Mucosa of descending colon (tissue), 3 donors: ENCODE measurements around the gene PLXDC2. TPM values are rescaled to one million over a fixed set of nuclear protein-coding genes. Genes with fewer than 3 reads are reported as not detected.

Source experiments
- ATAC-seq: fragments of 200-7000 bp; cut with Tn5 transposase; one replicate; pipeline ENCODE4 v1.9.1; 2020; ENCODE audit warnings: mild to moderate bottlenecking, moderate library complexity
- DNase-seq, 3 donors: peaks; one replicate each; pipeline ENCODE4 v3.0.0-alpha.2; 2020
- H3K36me3 ChIP-seq: fragments of 200-600 bp; one replicate; pipeline ENCODE4 v1.8.0; 2021; ENCODE audit warnings: low read depth, mild to moderate bottlenecking
- H3K4me1 ChIP-seq: fragments of 200-600 bp; one replicate; pipeline ENCODE4 v1.8.0; 2021; ENCODE audit warnings: low read depth, mild to moderate bottlenecking
- H3K4me3 ChIP-seq: fragments of 200-600 bp; one replicate; pipeline ENCODE4 v1.8.0; 2021; ENCODE audit warnings: mild to moderate bottlenecking
- H3K9me3 ChIP-seq: fragments of 200-600 bp; one replicate; pipeline ENCODE4 v1.8.0; 2021; ENCODE audit warnings: mild to moderate bottlenecking
- intact Hi-C, 2 donors: fragments of 100-400 bp; cut with DNase I in 1 of 2; cut with micrococcal nuclease in 1 of 2; formaldehyde crosslinking; loops; one replicate each; pipeline versions ENCODE4 v1.11.0 to v1.11.1; 2022; cut with DNase I, micrococcal nuclease
- total RNA-seq, 3 donors: library from RNA; stranded (reverse); fragmentation: NEBNext Ultra II Directional in 2 of 3; extraction: Animal tissue kit (Norgen Biotek cat#: 25700) in 2 of 3; gene quantifications; one replicate each; pipeline versions ENCODE4 v1.2.1 to v1.2.4, GENCODE V29; 2021 to 2023
- TF ChIP-seq, protein P1 (sequence below): fragments of 200-600 bp; IDR thresholded peaks from one replicate; pipeline ENCODE4 v1.8.0; 2022; ENCODE audit warnings: antibody characterized with exemption, mild to moderate bottlenecking
- donor health status: DM: no; HTN: no; CAD: no; lungs with moderate emphysema.
- donor health status: DM: no; HTN: no; CAD: no.
- donor health status: DM: no; HTN: yes; CAD: no.

PLXDC2 gene
- total RNA-seq, 3 donors from 2014 or later, result 19.9 to 31.6 (median 30.3) TPM

DNA sequence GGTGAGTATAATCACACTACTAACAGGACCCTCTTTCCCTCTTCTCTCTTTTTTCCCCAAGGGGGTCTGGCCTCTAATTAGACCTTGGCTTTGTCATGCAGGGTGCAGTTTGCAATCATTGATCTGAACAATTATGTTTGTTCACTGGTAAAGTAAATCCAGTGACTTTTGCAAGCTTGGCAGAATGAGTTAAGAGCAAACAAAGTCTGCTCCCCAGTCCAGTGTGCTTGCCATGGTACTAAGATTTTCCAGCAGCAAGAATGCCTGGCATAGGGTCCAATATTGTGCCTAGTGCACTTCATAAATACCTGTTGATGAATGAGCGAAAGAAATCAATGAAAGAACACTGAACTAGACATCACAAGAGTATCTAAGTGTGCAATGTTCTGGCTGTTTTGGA, 43.9 kb downstream of the PLXDC2 start:
- intact Hi-C loops, result no loop called here
- ATAC-seq, result no peak
- no peak overlapping the region for H3K4me3 ChIP-seq
- H3K4me1 ChIP-seq, result no peaks in the 10 kb centered on the region
- TF ChIP-seq, protein P1, sequence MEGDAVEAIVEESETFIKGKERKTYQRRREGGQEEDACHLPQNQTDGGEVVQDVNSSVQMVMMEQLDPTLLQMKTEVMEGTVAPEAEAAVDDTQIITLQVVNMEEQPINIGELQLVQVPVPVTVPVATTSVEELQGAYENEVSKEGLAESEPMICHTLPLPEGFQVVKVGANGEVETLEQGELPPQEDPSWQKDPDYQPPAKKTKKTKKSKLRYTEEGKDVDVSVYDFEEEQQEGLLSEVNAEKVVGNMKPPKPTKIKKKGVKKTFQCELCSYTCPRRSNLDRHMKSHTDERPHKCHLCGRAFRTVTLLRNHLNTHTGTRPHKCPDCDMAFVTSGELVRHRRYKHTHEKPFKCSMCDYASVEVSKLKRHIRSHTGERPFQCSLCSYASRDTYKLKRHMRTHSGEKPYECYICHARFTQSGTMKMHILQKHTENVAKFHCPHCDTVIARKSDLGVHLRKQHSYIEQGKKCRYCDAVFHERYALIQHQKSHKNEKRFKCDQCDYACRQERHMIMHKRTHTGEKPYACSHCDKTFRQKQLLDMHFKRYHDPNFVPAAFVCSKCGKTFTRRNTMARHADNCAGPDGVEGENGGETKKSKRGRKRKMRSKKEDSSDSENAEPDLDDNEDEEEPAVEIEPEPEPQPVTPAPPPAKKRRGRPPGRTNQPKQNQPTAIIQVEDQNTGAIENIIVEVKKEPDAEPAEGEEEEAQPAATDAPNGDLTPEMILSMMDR, result no peak
- no peak for DNase-seq
- H3K9me3 ChIP-seq, result no peaks in the 10 kb centered on the region
- no peaks in the 10 kb centered on the region for H3K36me3 ChIP-seq

DNA sequence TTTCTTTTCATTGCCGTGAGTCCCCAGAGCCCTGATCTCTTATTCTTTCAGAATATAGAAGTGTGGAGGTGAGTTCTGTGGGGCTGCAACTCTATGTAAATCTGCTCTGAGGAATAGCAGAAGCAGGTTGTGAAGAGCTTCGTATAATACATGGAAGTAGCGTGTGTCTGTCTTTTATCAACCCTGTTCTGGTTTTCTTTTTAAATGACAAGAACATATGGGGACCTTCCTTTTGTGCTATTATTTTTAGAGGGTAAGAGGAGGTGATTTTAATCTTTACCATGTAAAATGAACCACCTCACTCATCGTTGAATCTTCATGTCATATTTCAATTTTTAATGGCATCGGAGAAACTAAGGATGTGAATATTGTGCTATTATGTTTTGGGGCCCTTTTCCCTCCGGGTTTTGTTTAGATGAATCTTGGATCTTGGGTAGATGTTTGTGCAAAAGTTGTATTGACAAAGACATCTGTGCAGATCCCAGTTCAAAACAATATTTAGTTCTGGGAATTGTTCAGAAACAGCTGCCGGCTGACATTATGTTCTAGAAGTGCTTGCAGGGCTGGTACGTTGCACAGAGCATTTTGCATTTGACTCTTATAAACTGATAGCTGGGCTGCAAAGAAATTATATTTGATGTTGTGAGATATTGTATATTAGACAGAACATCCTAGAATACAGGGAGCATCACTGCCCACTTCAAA, 46.7 kb downstream of the PLXDC2 start:
- TF ChIP-seq, protein P1, result no peak
- no peaks in the 10 kb centered on the region for H3K9me3 ChIP-seq
- H3K4me3 ChIP-seq, result no peak overlapping the region
- DNase-seq, result no peak
- H3K4me1 ChIP-seq, result no peaks in the 10 kb centered on the region
- H3K36me3 ChIP-seq, result no peaks in the 10 kb centered on the region
- ATAC-seq, result no peak
- intact Hi-C loops, result no loop called here

DNA sequence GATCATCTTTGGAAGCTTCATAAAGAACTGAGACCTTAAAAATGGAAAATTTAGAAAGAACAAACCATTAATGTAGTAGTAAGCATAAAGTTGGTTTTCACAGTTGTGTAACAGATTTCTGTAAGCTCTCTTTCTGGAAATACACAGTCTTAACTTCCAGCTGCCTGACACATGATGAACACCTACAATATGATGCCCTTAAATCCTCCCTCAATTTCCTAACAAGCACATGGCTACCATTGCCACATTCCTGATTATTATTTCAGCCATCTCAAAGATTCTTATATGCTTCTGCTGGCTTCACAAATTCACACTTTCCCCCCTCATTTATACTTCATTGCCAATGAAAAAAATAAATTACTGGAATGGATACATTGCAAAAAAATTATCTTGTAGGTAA, 49.4 kb downstream of the PLXDC2 start:
- ATAC-seq, result no peak
- Histone ChIP-seq H3K4me1 (no peaks in the 10 kb centered on the region), H3K4me3 (no peak overlapping the region), H3K36me3 (no peaks in the 10 kb centered on the region), H3K9me3 (no peaks in the 10 kb centered on the region)
- TF ChIP-seq, protein P1, result no peak
- no peak for DNase-seq
- intact Hi-C loops, result no loop called here

DNA sequence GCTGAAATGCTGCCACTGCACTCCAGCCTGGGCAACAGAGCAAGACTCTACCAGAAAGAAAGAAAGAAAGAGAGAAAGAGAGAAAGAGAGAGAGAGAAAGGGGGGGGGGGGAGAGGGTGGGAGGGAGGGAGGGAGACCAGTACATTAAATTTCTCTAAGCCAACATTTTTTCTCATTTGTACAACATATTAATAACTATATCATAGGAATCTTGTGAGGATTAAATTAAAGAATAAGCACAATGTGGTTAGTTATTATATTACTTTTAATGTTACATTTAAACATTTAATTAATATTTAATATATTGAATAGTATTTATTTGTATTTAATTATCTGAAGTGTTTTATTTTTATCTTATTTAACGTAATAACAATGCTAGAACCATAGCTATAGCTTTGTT, 53.1 kb downstream of the PLXDC2 start:
- H3K4me1 ChIP-seq, result no peaks in the 10 kb centered on the region
- TF ChIP-seq, protein P1, result no peak
- H3K9me3 ChIP-seq, result no peaks in the 10 kb centered on the region
- DNase-seq (no peak), ATAC-seq (no peak)
- intact Hi-C loops, result no loop called here
- H3K36me3 ChIP-seq, result no peaks in the 10 kb centered on the region
- H3K4me3 ChIP-seq, result no peak overlapping the region

DNA sequence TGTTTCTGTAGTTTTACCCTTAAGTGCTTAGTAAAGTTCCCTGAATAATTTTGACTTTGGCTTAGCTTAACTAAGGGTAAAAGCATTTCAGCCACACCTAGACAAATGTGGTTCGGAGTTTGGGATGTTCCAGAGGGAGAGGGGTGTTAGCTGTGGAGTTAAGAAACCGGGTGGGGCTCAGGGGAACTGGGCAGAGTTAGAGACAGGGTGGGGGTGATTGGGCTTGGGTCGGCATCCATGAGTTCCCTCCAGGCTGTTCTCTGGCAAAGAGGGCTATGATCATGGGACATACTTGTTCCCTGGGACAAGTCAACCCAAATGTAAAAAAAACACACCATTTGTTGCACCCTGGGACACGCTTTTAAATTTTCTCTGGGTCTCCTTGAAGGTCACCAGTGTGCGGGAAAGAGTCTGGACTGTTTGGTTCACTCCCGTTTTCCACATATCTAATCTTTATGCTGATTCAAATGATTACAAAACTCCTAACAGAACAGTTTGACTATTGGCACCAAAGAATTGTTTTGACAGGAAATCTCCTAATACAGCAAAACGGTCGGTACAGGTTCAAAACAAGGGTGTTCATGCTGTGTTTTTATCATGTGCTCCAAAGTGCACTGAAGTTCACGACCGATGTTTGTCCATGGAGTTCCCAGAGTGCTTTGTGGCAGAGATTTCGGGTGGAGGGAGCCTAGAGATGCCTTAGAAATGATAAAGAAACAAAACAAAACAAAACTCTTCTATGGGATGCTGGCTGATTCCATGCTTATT, 56.5 kb downstream of the PLXDC2 start:
- DNase-seq (no peak), ATAC-seq (no peak)
- TF ChIP-seq, protein P1, result no peak
- intact Hi-C loops, result no loop called here
- H3K36me3 ChIP-seq, result no peaks in the 10 kb centered on the region
- no peak overlapping the region for H3K4me3 ChIP-seq
- peaks cover 8% of the 10 kb centered on the region for H3K4me1 ChIP-seq
- H3K9me3 ChIP-seq, result no peaks in the 10 kb centered on the region
